ENCODE measurements around the gene KBTBD3.

DNA sequence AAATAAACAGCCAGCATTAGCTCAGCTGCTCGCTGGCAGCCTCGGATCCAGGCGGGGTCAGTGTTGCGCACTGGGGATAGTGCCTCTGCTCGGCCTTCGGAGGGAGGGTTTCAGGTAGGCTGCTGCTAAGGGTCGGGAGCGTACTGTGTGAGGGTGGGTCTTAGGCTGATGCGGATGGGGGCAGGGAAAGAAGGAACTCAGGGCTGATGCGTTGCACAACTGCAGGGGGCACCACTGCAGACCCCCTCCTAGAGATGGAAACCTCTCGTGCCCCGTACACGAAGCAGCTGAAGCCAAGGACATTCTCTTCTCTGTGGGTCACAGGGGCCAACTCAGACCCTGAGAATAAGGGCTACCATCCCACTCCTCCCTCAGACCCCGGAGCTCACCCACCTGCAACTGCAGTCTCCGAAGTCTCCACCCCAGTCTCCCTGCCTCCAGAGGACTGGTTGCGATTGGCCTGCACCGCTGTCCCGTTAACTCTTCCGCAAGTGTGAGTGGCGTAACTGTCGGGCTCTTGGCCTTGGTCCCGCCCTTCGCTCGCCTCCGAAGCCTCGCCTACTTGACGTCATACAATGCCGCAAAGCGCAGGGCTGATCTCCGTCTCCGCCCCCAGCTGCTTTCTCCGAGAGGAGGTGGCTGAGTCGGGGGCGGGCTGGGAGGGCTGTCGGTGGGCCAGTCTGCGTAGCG lies at the start of gene KBTBD3:
- TF ChIP-seq POLR2AphosphoS5 (IDR thresholded peaks at IDR 0.05), result peak in 1 of 2 donors; percentile 85
- TF ChIP-seq, protein P1, sequence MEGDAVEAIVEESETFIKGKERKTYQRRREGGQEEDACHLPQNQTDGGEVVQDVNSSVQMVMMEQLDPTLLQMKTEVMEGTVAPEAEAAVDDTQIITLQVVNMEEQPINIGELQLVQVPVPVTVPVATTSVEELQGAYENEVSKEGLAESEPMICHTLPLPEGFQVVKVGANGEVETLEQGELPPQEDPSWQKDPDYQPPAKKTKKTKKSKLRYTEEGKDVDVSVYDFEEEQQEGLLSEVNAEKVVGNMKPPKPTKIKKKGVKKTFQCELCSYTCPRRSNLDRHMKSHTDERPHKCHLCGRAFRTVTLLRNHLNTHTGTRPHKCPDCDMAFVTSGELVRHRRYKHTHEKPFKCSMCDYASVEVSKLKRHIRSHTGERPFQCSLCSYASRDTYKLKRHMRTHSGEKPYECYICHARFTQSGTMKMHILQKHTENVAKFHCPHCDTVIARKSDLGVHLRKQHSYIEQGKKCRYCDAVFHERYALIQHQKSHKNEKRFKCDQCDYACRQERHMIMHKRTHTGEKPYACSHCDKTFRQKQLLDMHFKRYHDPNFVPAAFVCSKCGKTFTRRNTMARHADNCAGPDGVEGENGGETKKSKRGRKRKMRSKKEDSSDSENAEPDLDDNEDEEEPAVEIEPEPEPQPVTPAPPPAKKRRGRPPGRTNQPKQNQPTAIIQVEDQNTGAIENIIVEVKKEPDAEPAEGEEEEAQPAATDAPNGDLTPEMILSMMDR (IDR thresholded peaks at IDR 0.05), result peak in 3 of 6 experiments; percentile 12 to 43 (median 40)
- peak in 3 of 4 donors; percentile 74 to 94 (median 89) for TF ChIP-seq POLR2A (IDR thresholded peaks at IDR 0.05)
- peak in 1 of 4 donors; percentile 53 for TF ChIP-seq EP300 (IDR thresholded peaks at IDR 0.05)
